A204.1 (cell line): Measurements from ENCODE around the gene DYNLRB2.

Experiments
- FAIRE-seq: peaks from 2 replicates; lab custom pipeline; 2012; peaks lifted over from hg19 to GRCh38; lab: Jason Lieb, UNC

DYNLRB2 gene

GRCh38 chr16:80554033-80554432 is 13.2 kb downstream of the DYNLRB2 start:
- FAIRE-seq: no peak

GRCh38 chr16:80556481-80556880 is 15.7 kb downstream of the DYNLRB2 start:
- no peak for FAIRE-seq

- no peak for FAIRE-seq
Measured at GRCh38 chr16:80557037-80557436, 16.2 kb downstream of the DYNLRB2 start.

DNA sequence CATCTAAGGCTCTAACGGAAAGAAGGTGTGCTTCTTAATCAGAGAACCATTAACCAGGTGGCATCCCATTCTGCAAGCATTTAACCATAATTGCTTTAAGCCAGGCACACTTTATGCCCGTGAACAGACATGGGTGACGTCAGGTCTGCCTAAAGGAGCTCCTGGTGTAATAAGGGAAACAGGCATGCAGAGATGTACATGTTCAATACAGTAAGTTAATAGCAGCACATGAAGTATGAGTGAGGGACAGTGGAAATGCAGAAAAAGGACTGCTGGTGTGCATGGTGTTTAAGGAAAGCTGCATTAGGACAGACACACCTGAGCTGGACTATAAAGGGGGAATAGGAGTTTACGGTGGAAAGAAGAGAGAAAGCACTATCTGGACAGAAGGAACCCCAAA is 18.6 kb downstream of the DYNLRB2 start:
- no peak for FAIRE-seq

- no peak for FAIRE-seq
Measured at GRCh38 chr16:80563066-80563465, 22.3 kb downstream of the DYNLRB2 start.

GRCh38 chr16:80564394-80564793 is 23.6 kb downstream of the DYNLRB2 start:
- FAIRE-seq: no peak

GRCh38 chr16:80569440-80570105 is 28.8 kb downstream of the DYNLRB2 start:
- no peak for FAIRE-seq

GRCh38 chr16:80570106-80570478 is 29.3 kb downstream of the DYNLRB2 start:
- FAIRE-seq: no peak

- no peak for FAIRE-seq
Measured at GRCh38 chr16:80573700-80574120, 32.9 kb downstream of the DYNLRB2 start.

GRCh38 chr16:80576343-80576912 is 35.6 kb downstream of the DYNLRB2 start:
- no peak for FAIRE-seq

DNA sequence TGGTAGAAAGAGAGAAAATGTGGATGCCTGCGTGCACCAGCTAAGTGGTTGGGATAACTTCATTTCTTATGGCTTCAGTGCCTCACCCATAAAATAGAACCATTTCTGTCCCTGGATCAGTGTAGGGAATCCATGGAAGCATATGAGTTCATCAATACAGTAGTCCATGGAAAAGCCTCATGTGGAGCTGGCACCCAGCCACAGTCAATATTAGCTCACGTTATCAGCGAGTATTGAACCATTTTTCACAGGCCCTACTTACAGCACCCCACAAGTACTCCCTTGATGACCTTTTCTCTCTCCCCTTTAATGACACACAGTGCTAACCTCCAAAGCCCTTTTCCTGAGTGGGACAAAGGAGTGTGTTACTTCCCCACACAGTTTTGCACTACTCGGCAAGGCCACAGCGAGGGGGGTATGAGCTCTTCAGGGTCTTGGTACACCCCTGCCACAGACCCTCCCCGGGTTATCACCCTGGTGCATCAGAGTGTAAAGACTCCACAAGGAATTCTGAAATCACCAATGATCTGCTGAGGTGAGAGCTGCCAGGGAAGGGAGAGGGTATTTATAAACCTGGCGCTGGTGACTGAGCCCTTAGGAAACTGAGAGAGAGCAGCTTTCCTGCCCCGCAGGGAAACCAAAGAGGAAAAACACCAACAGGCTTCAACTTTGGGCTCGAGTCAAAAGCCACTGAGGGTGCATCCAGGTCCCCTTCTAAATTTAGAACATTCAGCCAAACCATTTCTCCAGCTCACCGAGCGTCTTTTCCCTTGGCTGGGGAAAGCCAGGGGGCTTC is 36.9 kb downstream of the DYNLRB2 start:
- FAIRE-seq: no peak

GRCh38 chr16:80580109-80580832 is 39.5 kb downstream of the DYNLRB2 start:
- no peak for FAIRE-seq

DNA sequence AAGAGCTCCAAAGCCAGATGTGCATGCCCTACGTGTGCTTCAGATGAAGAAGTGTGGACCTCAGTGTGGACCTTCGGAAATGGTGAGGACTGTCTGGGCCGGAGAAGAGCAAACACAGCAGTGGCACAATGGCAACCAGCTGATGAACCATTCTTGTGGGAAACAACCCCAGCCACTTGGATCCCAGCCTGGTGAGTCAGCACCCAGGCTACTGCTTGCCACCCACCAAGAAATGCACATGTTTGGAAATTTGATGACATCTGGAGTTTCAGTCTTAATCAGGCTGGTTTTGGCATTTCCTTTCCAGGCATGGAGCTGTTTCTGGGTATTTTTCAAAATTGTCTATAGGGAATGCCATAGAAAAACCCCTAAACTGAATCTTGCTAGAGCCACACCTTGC is 42.7 kb downstream of the DYNLRB2 start:
- FAIRE-seq: no peak

DNA sequence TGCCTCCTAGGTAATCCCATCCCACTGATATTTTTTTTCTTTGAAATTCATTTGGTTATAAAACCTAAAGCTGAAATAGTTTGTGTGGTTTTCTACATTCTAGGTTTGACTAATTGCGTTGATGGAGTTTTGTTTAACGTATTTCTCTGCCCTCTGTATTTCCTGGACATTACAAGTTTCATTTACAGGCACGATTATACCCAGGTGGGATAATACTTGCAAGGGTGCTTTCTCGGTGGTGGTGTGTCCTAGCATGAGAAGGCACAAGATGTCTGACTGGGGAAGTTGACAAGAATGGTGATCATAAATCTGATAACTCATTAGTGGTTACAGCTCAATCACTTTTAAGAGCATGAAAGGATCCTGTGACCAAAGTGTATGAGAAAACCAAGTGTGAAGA is 45.0 kb downstream of the DYNLRB2 start:
- FAIRE-seq: no peak

DNA sequence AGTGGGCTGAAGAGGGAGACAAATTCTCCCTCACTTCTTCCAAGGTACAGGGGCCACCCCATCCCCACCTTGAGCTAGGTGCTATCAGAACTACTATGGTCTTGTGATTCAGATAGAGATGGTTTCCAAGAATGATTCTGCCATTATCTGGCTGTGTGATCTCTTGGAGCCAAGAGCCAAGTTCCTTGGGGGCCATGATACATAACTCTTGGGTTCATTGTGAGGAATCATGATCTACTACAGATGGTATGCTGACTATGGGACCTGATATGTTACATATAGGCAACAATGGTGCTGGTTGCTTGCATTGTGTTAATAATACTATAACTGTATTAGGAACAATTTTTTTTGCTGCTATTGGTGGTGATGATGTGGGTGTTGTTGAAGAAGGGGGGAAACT is 45.7 kb downstream of the DYNLRB2 start:
- no peak for FAIRE-seq

DNA sequence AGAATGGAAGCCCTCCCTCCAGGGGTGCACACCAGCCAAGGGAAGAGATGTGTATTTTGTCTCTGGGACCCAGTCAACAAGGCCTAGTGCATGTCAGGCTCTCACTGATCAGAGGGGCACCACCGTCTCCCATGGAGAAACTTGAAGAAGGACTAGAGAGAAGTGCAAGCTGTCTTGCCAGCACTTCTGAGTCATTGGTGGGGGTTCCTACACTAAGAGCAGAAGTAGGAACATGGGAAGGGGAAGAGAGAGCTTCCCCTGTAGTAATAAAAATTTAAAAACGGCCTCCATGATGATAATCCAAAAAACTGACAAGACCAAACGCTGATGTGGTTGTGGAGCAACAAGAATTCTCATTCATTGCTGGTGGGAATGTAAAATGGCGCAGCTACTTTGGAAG is 46.3 kb downstream of the DYNLRB2 start:
- no peak for FAIRE-seq

GRCh38 chr16:80591071-80591915 is 50.5 kb downstream of the DYNLRB2 start:
- no peak for FAIRE-seq

DNA sequence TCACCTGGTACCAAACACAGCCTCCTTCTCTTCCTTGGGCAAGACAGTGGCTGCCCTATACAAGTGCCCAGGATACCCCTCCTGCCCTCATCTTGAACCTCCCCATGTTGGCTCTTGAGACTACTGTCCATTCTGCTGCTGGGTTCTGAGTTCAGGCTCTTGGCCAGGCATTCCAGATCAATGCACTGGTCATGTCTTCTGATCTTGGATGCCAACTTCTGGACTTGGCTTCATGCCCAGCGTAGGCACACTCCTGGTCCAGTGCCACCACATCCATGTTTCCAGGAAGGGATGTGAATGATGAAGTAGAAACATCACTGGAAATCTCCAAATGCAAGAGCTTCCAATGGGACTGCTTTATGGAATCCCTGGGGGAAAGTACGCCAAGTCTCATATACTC is 51.5 kb downstream of the DYNLRB2 start:
- FAIRE-seq: no peak

- FAIRE-seq: no peak
Measured at GRCh38 chr16:80594756-80595155, 54.0 kb downstream of the DYNLRB2 start.

DNA sequence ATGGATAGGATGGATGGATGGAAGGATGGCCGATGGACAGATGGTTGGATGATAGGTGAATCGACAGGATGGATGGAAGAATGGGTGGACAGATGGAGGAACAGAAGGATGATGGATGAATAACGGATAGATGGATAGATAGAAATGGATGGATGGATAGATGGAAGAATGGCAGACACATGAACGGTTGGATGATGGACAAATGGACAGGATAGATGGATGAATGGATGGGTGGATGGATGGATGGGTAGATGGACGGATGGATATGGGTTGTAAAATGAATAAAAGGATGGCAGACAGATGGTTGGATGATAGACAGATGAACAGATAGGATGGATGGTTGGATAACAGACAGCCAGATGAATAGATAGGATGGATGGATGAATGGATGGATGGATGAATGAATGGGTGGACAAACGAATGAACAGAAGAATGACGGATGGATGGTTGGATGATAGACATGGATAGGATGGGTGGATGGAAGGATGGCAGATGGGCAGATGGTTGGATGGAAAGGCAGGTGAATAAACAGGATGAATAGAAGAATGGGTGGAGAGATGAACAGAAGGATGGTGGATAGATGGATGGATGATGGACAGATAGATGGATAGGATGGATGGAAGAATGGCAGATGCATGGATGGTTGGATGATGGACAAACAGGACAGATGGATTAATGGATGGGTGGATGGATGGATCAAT is 55.9 kb downstream of the DYNLRB2 start:
- FAIRE-seq: no peak

GRCh38 chr16:80599466-80599865 is 58.7 kb downstream of the DYNLRB2 start:
- FAIRE-seq: no peak
